Stimulated activated naive CD8-positive, alpha-beta T cell treated with anti-CD3 and anti-CD28 coated beads, Interleukin-15, Interleukin-2, amounts not matched to agents 100 ng/mL and 50 ng/mL, for 24 hours (primary cell): ENCODE data around the gene ST6GALNAC5.

Experiments used
- H3K27ac Mint-ChIP-seq: one replicate; pipeline ENCODE4 v1.8.0; 2021; ENCODE audit warnings: mild to moderate bottlenecking, mixed read lengths
- H3K27me3 Mint-ChIP-seq: one replicate; pipeline ENCODE4 v1.8.0; 2021; ENCODE audit warnings: mixed read lengths
- H3K36me3 Mint-ChIP-seq: one replicate; pipeline ENCODE4 v1.8.0; 2021; ENCODE audit warnings: low read depth, mixed read lengths
- H3K4me1 Mint-ChIP-seq: one replicate; pipeline ENCODE4 v1.8.0; 2021; ENCODE audit warnings: low read depth, mixed read lengths
- H3K4me3 Mint-ChIP-seq: one replicate; pipeline ENCODE4 v1.8.0; 2021; ENCODE audit warnings: mild to moderate bottlenecking, mixed read lengths
- H3K9me3 Mint-ChIP-seq: one replicate; pipeline ENCODE4 v1.8.0; 2021; ENCODE audit warnings: mixed read lengths

ST6GALNAC5 gene

DNA sequence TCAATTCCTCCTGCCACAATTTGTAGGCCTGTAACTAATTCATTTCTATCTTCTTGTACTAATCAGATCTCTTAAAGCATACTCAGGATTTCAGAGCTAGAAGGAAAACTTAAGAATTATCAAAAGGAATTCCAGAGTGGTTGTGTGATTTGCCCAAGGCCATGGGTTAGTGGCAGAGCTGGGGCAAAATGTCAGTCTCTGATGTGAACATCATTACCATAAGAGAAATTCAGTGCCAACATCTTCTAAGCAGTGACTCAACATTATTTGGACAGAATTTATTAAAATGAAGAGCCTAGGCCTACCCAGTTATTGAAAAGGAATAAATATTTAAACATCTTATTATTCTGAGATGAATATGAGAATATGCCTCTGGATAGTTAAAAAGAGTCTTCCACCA, 14.5 kb downstream of the ST6GALNAC5 start:
- H3K36me3 Mint-ChIP-seq = no peaks in the 10 kb centered on the region
- no peaks in the 10 kb centered on the region for H3K9me3 Mint-ChIP-seq
- no peaks in the 10 kb centered on the region for H3K27me3 Mint-ChIP-seq
- no peak overlapping the region for H3K27ac Mint-ChIP-seq
- H3K4me3 Mint-ChIP-seq = no peak overlapping the region
- no peaks in the 10 kb centered on the region for H3K4me1 Mint-ChIP-seq

DNA sequence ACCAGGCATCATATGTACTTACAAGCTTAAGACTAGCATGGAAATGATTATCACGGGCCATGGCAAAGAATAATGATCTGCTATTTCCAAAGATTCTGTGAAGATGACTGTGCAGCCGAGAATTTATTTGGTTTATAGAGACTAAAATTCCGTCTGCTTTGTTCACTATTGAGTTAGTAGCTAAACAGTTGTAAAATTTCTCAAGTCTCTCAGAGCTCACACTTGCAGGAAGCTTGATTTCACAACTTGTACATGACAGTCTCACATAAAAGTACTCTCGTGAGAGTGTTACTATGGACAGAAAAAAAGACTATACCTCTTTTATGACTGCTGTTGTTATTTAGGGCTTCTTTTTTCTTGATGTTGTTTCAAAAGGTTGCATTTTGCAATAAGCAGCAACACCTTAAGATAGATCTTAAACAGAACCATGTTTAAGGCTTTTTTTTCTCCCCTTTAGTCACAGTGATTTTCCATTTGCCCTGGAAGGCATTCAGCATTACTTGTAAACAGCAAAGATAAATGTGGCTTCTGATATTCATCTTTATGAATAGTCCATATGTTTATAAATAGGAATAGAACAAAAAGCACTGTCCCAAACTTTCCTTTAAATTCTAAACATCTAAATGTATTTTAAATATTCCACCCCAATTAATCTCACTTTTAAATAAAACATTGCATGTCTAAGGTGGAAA, 24.8 kb downstream of the ST6GALNAC5 start:
- Mint-ChIP-seq H3K4me1 (no peaks in the 10 kb centered on the region), H3K27me3 (peaks cover 21% of the 10 kb centered on the region)

GRCh38 chr1:76892675-76893074, 25.4 kb downstream of the ST6GALNAC5 start:
- H3K27me3 Mint-ChIP-seq = peaks cover 21% of the 10 kb centered on the region
- H3K4me3 Mint-ChIP-seq = no peak overlapping the region
- no peaks in the 10 kb centered on the region for H3K4me1 Mint-ChIP-seq
- H3K36me3 Mint-ChIP-seq = no peaks in the 10 kb centered on the region
- H3K9me3 Mint-ChIP-seq = peaks cover 4% of the 10 kb centered on the region
- H3K27ac Mint-ChIP-seq = no peak overlapping the region

More for the DNA sequence above, 24.8 kb downstream of the ST6GALNAC5 start:
- no peak overlapping the region for H3K4me3 Mint-ChIP-seq
- no peak overlapping the region for H3K27ac Mint-ChIP-seq
- peaks cover 4% of the 10 kb centered on the region for H3K9me3 Mint-ChIP-seq
- no peaks in the 10 kb centered on the region for H3K36me3 Mint-ChIP-seq

DNA sequence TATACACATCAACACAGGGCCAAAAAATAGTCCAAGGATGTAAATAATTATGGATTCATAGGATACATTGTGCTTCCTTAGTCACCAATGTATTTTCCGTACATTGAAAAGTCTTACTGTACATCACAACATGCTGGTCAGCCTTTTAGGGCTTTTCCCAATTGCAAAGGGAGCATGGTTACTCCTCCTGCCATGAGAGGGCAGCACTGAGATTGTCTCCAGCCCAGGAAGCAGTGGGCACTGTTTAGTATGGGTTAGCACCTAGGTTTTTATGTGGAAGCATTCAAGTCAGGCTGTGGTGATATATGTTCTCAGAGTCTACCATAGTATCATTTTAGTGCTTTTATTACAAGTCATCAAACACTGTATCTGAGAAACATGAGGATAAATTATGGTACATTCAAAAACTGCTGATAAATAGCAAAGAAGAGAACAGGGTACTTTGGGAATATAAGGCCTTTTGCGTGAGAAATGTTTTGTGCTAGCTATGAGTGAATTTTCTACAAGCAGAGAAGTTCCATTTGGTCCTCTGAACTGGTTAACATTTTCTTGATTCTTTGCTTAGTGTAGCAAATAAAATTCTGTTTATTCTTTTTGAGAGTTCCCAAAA, 34.0 kb downstream of the ST6GALNAC5 start:
- H3K4me3 Mint-ChIP-seq = no peak overlapping the region
- H3K27me3 Mint-ChIP-seq = peaks cover 7% of the 10 kb centered on the region
- H3K4me1 Mint-ChIP-seq = no peaks in the 10 kb centered on the region
- H3K9me3 Mint-ChIP-seq = no peaks in the 10 kb centered on the region
- no peaks in the 10 kb centered on the region for H3K36me3 Mint-ChIP-seq
- H3K27ac Mint-ChIP-seq = no peak overlapping the region

DNA sequence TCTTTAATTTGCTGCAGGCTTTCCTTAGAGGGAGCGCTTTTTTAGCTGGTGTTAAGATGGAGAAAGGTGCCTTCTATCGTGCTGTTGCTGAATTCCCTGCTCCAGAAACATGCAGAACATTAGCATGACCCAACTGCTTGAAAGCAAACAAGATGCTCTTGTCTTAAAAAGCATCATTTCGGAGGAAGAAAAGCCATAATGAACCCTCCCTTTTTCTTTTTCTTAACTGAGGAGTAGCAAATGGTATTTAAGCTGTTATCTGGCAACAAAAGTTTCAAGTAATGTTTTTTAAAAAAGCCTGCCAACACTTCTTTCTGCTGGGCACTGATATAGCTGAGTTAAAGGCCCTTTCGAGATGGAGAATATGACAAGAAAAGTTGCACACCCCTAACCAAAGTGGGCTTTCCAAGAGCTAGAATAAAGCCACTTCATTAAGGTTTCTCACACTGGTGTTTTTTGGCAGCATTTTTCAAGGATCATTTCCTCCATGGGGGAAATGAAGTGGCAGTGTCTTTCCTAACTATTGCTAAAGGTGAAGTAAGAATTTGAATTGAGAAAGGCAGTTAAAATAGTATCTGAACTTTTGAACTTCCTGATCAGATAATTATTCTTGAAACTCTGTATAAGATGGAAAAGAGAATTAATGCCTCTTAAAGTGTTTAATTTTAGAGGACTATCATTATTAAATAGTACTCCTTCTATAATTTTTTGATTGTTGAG, 38.8 kb downstream of the ST6GALNAC5 start:
- Mint-ChIP-seq H3K4me3 (no peak overlapping the region), H3K27ac (no peak overlapping the region), H3K36me3 (no peaks in the 10 kb centered on the region), H3K4me1 (no peaks in the 10 kb centered on the region), H3K27me3 (no peaks in the 10 kb centered on the region), H3K9me3 (peaks cover 4% of the 10 kb centered on the region)

GRCh38 chr1:76909311-76909710, 42.0 kb downstream of the ST6GALNAC5 start:
- Mint-ChIP-seq H3K9me3 (peaks cover 4% of the 10 kb centered on the region), H3K36me3 (no peaks in the 10 kb centered on the region), H3K4me3 (no peak overlapping the region), H3K4me1 (no peaks in the 10 kb centered on the region), H3K27me3 (no peaks in the 10 kb centered on the region), H3K27ac (no peak overlapping the region)

DNA sequence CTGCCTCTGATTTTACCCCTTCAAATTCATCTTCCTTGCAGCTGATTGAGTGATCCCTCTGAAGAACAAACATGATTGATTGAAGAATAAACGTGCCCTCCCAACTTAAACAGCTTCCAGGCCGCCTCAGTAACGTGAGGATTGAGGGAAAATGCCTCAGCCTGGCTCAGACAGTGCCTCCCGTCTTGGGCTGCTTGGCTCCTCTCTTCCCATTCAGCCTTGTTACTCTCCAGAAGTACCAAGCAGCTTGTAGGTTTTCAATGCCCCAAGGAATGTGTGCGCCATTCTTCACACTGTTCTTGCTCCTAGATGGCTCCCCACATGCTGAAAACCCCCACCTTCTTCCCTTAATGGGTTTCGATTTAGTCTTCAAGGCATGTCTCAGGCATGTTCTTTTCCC, 51.8 kb downstream of the ST6GALNAC5 start:
- no peaks in the 10 kb centered on the region for H3K4me1 Mint-ChIP-seq
- no peaks in the 10 kb centered on the region for H3K9me3 Mint-ChIP-seq
- peaks cover 8% of the 10 kb centered on the region for H3K27me3 Mint-ChIP-seq
- no peaks in the 10 kb centered on the region for H3K36me3 Mint-ChIP-seq
- H3K27ac Mint-ChIP-seq = no peak overlapping the region
- H3K4me3 Mint-ChIP-seq = no peak overlapping the region

DNA sequence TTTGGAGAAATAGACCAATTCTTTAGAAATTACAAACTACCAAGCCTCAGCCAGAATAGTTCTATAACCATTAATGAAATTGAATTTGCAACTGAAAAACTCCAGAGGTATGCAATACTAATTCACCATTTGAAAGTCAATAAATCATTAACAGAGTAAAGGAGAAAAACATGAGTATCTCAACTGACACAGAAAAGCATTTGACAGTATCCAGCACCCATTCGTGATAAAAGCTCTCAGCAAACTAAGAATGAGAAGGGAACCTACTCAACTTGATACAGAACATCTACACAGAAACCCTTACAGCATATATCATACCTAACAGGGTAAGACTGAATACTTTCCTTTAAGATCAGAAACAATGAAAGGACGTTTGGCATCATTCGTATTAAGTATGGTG, 54.3 kb downstream of the ST6GALNAC5 start:
- Mint-ChIP-seq H3K4me1 (no peaks in the 10 kb centered on the region), H3K36me3 (no peaks in the 10 kb centered on the region), H3K27ac (no peak overlapping the region), H3K27me3 (peaks cover 8% of the 10 kb centered on the region), H3K9me3 (no peaks in the 10 kb centered on the region), H3K4me3 (no peak overlapping the region)

DNA sequence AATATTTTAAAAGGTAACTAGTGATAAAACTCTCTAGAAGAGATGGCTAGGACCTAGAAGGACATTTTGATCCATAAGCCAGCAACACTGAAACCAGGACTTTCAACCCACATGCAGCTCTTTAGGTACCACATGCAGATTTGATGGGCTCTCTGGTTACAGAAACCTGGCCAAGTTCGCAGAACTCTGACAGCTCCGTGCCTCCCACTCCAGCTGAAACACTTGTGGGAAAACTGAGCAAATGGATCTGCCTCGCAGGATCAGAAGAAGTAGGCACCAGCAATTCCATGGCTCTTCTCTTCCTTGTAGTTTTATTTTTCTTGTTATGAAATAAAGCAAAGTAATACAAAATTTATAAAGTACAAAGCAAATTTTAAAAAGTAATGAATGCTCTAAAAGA, 58.5 kb downstream of the ST6GALNAC5 start:
- Mint-ChIP-seq H3K4me3 (no peak overlapping the region), H3K36me3 (no peaks in the 10 kb centered on the region), H3K9me3 (peaks cover 4% of the 10 kb centered on the region), H3K27me3 (peaks cover 6% of the 10 kb centered on the region), H3K27ac (no peak overlapping the region), H3K4me1 (no peaks in the 10 kb centered on the region)

- no peaks in the 10 kb centered on the region for H3K36me3 Mint-ChIP-seq
- H3K4me1 Mint-ChIP-seq = no peaks in the 10 kb centered on the region
- peaks cover 11% of the 10 kb centered on the region for H3K9me3 Mint-ChIP-seq
- H3K4me3 Mint-ChIP-seq = no peak overlapping the region
- H3K27me3 Mint-ChIP-seq = peaks cover 8% of the 10 kb centered on the region
- no peak overlapping the region for H3K27ac Mint-ChIP-seq
Measured at GRCh38 chr1:76928522-76928921, 61.2 kb downstream of the ST6GALNAC5 start.

DNA sequence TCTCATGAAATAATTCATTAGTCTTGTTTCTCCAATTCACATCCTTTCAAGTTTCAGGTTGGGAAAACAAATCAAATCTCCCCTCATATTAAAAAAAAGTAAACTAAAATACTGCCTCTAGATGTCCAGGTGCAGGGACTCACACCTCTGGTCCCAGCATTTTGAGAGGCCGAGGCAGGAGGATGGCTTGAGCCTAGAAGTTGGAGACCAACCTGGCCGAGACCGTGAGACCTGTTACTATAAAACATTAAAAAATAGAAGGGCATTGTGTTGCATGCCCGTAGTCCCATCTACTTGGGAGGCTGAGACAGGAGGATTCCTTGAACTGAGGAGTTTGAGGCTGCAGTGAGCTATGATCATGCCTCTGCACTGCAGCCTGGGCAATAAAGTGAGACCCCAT, 61.9 kb downstream of the ST6GALNAC5 start:
- peaks cover 8% of the 10 kb centered on the region for H3K27me3 Mint-ChIP-seq
- H3K27ac Mint-ChIP-seq = no peak overlapping the region
- peaks cover 11% of the 10 kb centered on the region for H3K9me3 Mint-ChIP-seq

DNA sequence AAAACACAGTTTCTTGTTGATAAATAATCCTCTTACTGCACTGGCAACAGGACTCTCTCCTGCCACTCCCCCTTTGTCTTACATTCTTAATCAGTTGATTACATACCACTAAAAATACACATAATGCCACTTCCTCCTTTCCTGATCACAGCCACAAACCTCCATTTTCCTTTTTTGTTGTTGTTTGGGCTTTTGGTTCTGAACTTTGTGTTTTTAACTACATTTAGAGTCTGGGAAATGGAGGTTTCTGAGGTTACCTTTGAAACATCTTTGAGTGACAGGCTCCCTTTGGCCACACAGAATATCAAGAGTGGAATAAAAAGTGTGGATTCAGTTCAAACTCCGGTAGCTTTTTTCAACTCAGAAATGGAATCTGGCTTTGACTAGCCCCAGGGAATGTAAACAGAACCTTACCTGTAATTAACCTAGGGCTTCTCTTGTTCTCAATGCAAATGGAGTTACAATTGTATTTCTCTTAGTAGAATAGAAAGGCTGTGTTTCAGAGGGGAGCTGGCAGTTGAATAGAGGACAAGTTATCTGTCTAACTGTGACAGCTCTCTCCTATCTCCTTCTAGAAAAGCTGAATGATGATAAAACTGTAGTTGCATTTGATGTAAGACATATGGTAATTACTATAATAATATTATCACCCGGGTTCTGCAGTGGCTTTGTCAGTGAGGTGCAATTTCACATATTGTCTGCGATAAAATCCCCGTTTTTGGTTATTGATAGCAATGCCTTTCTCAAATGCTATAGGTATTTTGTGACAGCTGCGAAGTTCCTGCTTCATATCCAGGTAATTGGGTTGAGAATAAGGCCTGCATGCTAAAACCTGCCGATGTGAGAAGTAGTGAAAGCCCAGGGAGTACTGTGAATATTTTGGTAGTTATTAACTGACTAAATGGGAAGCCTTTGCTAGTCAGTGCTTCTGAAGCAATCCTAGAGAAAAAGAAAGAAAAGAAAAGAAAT, 66.9 kb downstream of the ST6GALNAC5 start:
- Mint-ChIP-seq H3K4me1 (no peaks in the 10 kb centered on the region), H3K36me3 (no peaks in the 10 kb centered on the region), H3K4me3 (no peak overlapping the region), H3K27me3 (peaks cover 8% of the 10 kb centered on the region), H3K27ac (no peak overlapping the region), H3K9me3 (peaks cover 11% of the 10 kb centered on the region)

More for the DNA sequence above, 61.9 kb downstream of the ST6GALNAC5 start:
- H3K4me3 Mint-ChIP-seq = no peak overlapping the region
- no peaks in the 10 kb centered on the region for H3K36me3 Mint-ChIP-seq
- H3K4me1 Mint-ChIP-seq = no peaks in the 10 kb centered on the region

- Mint-ChIP-seq H3K4me3 (no peak overlapping the region), H3K36me3 (no peaks in the 10 kb centered on the region), H3K9me3 (no peaks in the 10 kb centered on the region), H3K27me3 (no peaks in the 10 kb centered on the region), H3K27ac (no peak overlapping the region), H3K4me1 (no peaks in the 10 kb centered on the region)
Measured at GRCh38 chr1:76938304-76938703, 71.0 kb downstream of the ST6GALNAC5 start.

GRCh38 chr1:76939050-76939816, 72.0 kb downstream of the ST6GALNAC5 start:
- Mint-ChIP-seq H3K27me3 (no peaks in the 10 kb centered on the region), H3K4me1 (no peaks in the 10 kb centered on the region), H3K9me3 (no peaks in the 10 kb centered on the region), H3K27ac (no peak overlapping the region), H3K4me3 (no peak overlapping the region), H3K36me3 (no peaks in the 10 kb centered on the region)
